ENCODE results near the gene GTPBP3.

GTPBP3 gene

DNA sequence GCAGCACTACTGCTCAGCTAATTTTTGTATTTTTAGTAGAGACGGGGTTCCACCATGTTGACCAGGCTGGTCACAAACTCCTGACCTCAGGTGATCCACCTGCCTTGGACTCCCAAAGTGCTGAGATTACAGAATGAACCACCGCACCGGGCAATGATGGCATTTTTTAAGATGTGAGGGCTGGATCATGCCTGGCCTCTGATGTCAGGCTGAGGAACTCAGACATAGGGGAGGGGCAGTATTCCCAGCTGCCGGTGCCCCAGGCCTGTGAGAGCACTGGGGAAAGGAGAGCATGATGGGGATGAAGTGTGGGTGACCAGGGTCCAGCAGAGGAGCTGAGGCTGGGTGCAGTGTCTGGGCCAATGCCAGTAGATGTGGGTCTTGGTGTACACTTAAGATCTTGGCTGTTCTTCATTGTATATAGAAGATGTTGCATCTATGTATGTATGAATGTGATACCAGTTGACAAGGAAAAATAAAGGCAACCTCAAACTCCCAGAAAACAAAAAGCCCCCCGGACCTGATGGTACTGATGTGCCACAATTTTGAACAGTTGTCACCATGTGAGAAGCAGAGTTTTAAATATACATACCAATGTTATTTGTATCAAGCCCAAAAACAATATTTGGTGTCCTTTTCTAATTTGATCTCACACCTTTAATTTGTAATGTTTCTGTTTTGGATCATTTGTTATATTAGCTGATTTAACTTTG is 43.2 kb downstream of the GTPBP3 start:
- DNase-seq (ENCODE audit: low read depth), result no peak
- TF ChIP-seq, protein P1, sequence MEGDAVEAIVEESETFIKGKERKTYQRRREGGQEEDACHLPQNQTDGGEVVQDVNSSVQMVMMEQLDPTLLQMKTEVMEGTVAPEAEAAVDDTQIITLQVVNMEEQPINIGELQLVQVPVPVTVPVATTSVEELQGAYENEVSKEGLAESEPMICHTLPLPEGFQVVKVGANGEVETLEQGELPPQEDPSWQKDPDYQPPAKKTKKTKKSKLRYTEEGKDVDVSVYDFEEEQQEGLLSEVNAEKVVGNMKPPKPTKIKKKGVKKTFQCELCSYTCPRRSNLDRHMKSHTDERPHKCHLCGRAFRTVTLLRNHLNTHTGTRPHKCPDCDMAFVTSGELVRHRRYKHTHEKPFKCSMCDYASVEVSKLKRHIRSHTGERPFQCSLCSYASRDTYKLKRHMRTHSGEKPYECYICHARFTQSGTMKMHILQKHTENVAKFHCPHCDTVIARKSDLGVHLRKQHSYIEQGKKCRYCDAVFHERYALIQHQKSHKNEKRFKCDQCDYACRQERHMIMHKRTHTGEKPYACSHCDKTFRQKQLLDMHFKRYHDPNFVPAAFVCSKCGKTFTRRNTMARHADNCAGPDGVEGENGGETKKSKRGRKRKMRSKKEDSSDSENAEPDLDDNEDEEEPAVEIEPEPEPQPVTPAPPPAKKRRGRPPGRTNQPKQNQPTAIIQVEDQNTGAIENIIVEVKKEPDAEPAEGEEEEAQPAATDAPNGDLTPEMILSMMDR (conservative IDR thresholded peaks at IDR 0.05; ENCODE audit: low read depth, low read length), result no peak
- no peak overlapping the region for H3K4me3 ChIP-seq (ENCODE audit: low read depth, low read length)

DNA sequence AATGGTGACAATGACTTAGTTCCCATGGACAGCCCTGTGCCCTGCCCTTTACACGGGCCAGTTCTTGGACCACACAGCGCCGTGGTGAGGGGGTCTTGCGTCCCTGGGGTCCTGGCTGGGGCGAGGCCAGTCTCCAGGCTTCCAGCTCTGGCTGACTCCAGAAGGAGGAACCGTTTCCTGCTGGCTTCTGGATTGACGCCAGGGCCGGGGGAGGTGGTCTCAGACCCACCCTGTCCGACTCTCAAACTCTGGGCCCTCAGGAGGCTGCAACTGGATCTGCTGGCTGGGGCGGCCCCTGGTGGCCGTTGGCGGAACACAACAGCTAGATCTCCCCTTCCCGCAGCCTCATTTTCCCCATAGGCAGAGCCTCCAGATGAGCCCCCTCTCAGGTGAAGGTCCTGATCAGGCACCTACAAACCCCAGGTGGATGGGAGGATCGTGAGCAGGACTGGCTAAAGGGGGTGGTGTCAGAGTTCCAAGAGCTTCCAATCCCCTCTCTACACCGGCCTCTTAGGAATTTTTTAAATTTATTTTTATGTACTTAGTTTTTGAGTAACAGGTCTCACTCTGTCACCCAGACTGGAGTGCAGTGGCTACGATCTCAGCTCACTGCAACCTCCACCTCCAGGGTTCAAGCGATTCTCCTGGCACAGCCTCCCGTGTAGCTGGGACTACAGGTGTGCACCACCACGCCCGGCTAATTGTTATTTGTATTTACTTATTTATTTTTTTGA is 48.7 kb downstream of the GTPBP3 start:
- peak; percentile 65 for DNase-seq (ENCODE audit: low read depth)
- TF ChIP-seq, protein P1 (conservative IDR thresholded peaks at IDR 0.05; ENCODE audit: low read depth, low read length), result peak; percentile 93

DNA sequence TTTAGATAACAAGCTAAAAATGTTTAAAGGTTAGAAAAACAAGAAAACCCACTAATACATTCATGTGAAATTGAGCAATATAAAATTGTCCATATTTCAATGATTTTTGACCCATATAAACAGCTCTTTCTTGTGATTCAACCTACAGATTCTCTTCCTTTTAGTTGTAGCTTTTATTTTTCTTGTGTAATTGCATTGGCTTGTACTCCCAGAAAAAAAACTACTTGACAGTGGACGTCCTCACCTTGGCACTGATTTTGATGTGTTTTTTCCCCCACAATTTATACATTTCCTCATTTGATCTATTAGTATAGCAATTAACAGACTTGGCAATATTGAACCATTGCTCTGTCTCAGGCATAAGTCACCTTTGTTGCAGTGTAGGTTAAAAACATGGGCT is 51.9 kb downstream of the GTPBP3 start:
- H3K4me3 ChIP-seq (ENCODE audit: low read depth, low read length), result no peak overlapping the region
- DNase-seq (ENCODE audit: low read depth), result no peak
- TF ChIP-seq, protein P1 (conservative IDR thresholded peaks at IDR 0.05; ENCODE audit: low read depth, low read length), result no peak

More for the DNA sequence above, 48.7 kb downstream of the GTPBP3 start:
- H3K4me3 ChIP-seq (ENCODE audit: low read depth, low read length), result no peak overlapping the region

DNA sequence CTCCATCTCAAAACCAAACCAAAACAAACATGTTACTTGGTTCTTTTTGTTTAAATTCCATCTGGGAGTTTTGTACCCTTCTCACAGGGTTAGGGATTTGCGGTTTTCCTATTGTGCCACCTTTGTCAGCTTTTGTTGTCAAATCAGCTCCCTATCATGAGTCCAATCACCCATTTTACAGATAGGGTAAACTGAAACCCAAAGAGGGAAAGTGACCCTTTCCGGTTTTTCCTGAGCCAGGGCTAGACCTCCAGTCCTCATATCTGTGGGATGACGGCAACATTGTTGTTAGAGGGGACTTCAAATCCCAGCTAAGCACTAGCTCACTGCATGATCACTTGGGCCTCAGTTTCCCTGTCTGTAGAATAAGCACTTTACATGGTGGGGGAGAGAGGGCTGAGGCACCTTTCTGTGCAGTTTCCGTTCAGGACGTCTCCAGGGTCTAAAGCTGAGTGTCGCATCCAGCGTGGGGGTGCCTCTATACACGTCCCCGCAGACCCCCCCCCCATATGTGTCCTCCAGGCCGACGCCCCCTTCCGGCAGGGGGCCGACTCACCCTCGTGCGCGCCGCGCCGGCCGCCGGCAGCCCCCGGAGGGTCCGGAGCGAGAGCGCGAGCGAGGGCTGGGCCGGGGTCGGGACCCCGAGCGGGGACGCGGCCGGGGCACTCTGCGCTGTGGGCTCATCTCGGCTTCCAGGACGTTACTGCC is 52.8 kb downstream of the GTPBP3 start:
- DNase-seq (ENCODE audit: low read depth), result no peak
- H3K4me3 ChIP-seq (ENCODE audit: low read depth, low read length), result peak overlapping the region; percentile 63
- TF ChIP-seq, protein P1 (conservative IDR thresholded peaks at IDR 0.05; ENCODE audit: low read depth, low read length), result no peak

DNA sequence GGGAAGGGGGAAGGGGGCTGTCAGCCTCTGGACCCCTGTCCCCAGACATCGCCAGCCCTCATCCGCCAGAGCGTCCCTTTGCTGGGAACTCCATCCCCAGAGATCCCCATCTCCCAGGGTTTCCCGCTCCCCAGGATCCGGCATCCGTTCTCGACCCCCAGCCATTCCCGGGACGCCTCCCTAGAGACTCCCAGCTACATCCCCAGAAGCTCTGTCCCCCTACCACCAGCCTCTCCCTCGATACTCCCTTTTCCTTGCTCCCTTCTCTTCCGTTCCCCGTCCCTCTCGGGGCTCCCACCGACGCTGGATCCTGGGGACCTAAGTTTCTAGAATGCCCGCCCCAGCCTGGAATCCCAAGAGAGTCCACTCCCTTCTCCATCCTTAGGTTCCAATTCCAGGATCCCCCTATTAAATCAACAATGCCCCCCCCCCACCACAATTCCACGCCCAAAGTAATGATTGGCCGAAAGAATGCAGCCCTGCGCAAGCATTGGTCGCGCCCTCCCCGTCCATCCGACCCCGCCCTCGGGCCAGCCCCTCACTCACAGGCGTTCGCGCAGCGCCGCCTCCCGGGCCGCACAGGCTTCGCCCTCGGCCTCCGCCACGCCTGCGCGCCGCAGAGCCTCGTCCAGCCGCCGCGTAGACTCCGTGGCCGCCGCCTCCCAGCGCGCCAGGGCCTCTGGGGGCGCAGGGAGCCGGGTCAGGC is 53.5 kb downstream of the GTPBP3 start:
- H3K4me3 ChIP-seq (ENCODE audit: low read depth, low read length), result peak overlapping the region; percentile 63
- TF ChIP-seq, protein P1 (conservative IDR thresholded peaks at IDR 0.05; ENCODE audit: low read depth, low read length), result peak; percentile 57
- DNase-seq (ENCODE audit: low read depth), result peak; percentile 91

DNA sequence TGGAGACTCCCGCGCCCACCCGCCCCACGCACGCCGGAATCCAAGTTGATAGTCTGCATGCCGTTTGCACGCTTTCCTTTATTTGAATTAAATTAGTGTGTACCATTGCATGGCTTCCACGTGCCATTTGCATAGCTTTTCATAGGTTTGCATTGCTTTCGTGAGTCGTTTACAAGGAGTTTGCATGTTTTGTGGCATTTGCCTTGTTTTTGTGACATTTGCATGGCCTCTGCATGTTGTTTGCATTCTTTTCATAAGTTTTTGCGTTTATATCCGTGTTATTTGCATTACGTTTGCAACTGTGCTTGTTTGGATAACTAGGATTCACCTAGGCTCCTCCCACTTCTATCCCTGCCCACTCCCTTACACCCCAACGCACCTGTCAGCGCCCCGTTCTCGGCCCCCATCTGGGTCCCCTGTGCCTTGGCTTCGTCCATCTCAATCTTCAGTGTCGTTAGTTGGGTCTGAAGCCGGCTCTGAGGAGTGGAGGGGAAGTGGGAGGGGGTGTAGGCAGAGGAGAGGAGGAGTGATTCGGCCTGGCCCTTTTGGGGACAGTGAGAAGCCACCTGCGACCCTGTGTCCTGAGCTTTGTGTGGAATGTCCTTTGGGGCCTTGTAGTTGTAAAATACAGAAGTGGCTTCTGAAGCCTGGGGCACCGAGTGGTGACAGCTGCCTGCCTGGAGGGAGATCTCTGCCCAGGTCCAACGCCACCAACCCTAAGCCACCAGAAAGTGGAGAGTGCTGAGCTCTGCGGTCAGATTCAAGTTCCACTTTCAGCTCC is 54.2 kb downstream of the GTPBP3 start:
- TF ChIP-seq, protein P1 (conservative IDR thresholded peaks at IDR 0.05; ENCODE audit: low read depth, low read length), result no peak
- peak overlapping the region; percentile 46 for H3K4me3 ChIP-seq (ENCODE audit: low read depth, low read length)
- DNase-seq (ENCODE audit: low read depth), result no peak
